ENCODE measurements around the gene BCKDK. TPM values are rescaled to one million over a fixed set of nuclear protein-coding genes. Genes with fewer than 3 reads are reported as not detected.

BCKDK gene
- total and polyA plus RNA-seq, 2 of the 8 experiments (the other 6 are each of a cell fraction or from before 2014, with no cell fraction given), result 49.6 to 77.1 TPM

- no peak for TF ChIP-seq CHD7 (IDR thresholded peaks at IDR 0.05; ENCODE audit: insufficient replicate concordance, low read length)
- no peak for TF ChIP-seq CHD1 (IDR thresholded peaks at IDR 0.05; ENCODE audit: low read depth, low read length)
- TF ChIP-seq TCF12 (IDR thresholded peaks at IDR 0.05; ENCODE audit: low read depth, low read length), result no peak
- TF ChIP-seq HDAC6 (IDR thresholded peaks at IDR 0.05; ENCODE audit: low read depth, low read length), result no peak
- no peak for TF ChIP-seq SRF (IDR thresholded peaks at IDR 0.05; ENCODE audit: low read depth, low read length)
- TF ChIP-seq BCL11A (IDR thresholded peaks at IDR 0.05; ENCODE audit: low read depth in 2 of 2, low read length in 2 of 2), result no peak
- no peak for TF ChIP-seq RBBP5 (IDR thresholded peaks at IDR 0.05; ENCODE audit: borderline replicate concordance, low read depth, low read length)
- TF ChIP-seq NANOG (IDR thresholded peaks at IDR 0.05; ENCODE audit: insufficient read depth, low read depth, low read length, poor library complexity, severe bottlenecking), result no peak
- no peak for TF ChIP-seq SAP30 (IDR thresholded peaks at IDR 0.05; ENCODE audit: insufficient read depth, insufficient replicate concordance, low read length)
- no peak for TF ChIP-seq PHF8 (conservative IDR thresholded peaks at IDR 0.05; ENCODE audit: low read depth, low read length)
Measured at GRCh38 chr16:31088459-31089183, 19.6 kb upstream of the BCKDK start, which contains the start of gene PRSS53 (continued).
